DND-41 (cell line): Measurements from ENCODE around the gene S100A8.

Experiments
- ATAC-seq: fragments of 200-7000 bp; cut with Tn5 transposase; 3 replicates; pipeline ENCODE4 v1.9.1; 2021; ENCODE audit warnings: low read depth; ENCODE audit not compliant: insufficient read depth
- DNase-seq: peaks from one replicate; pipeline ENCODE4 v3.0.0-alpha.2; 2020
- H2AFZ ChIP-seq: 2 replicates; pipeline ENCODE4 v1.6.0; 2012; ENCODE audit warnings: low read depth, low read length
- H3K27ac ChIP-seq: 2 replicates; pipeline ENCODE4 v1.5.1; 2012; ENCODE audit warnings: low read length, inconsistent platforms
- H3K27me3 ChIP-seq: fragments of 200-600 bp; sonication (generic); 2 replicates; pipeline ENCODE4 v1.6.0; 2012; ENCODE audit warnings: low read length, mild to moderate bottlenecking, inconsistent platforms; ENCODE audit not compliant: insufficient read depth, poor library complexity
- H3K36me3 ChIP-seq: 2 replicates; pipeline ENCODE4 v1.5.1; 2012; ENCODE audit warnings: low read length, inconsistent platforms; ENCODE audit not compliant: insufficient read depth
- H3K4me1 ChIP-seq: 2 replicates; pipeline ENCODE4 v1.5.1; 2012; ENCODE audit warnings: mild to moderate bottlenecking, low read length; ENCODE audit not compliant: insufficient read depth
- H3K4me2 ChIP-seq: 2 replicates; pipeline ENCODE4 v1.6.0; 2012; ENCODE audit warnings: mild to moderate bottlenecking, moderate library complexity, low read length, inconsistent platforms; ENCODE audit not compliant: insufficient read depth
- H3K4me3 ChIP-seq, 2 experiments: fragments of 200-600 bp in 1 of 2; shearing (Covaris generic) in 1 of 2; 2 replicates each; pipeline ENCODE4 v1.5.1; 2012 to 2016; ENCODE audit warnings: inconsistent platforms in 2 of 2, low read length in 2 of 2, mild to moderate bottlenecking in 2 of 2, low read depth in 1 of 2, moderate library complexity in 1 of 2
- H3K79me2 ChIP-seq: 2 replicates; pipeline ENCODE4 v1.6.0; 2012; ENCODE audit warnings: low read length, inconsistent platforms; ENCODE audit not compliant: insufficient read depth
- H3K9ac ChIP-seq: 2 replicates; pipeline ENCODE4 v1.6.0; 2012; ENCODE audit warnings: low read depth, mild to moderate bottlenecking, inconsistent platforms, low read length, moderate library complexity
- H3K9me3 ChIP-seq: 2 replicates; pipeline ENCODE4 v1.5.1; 2012; ENCODE audit warnings: low read length, moderate library complexity, mild to moderate bottlenecking, inconsistent platforms; ENCODE audit not compliant: insufficient read depth, severe bottlenecking
- H4K20me1 ChIP-seq: 2 replicates; pipeline ENCODE4 v1.6.0; 2012; ENCODE audit warnings: low read length; ENCODE audit not compliant: insufficient read depth
- CTCF ChIP-seq: IDR thresholded peaks from 2 replicates; pipeline ENCODE4 v1.5.1; 2012; ENCODE audit warnings: borderline replicate concordance, low read length, moderate library complexity, mild to moderate bottlenecking; ENCODE audit not compliant: poor library complexity, severe bottlenecking; ENCODE audit errors: extremely low read depth
- EZH2 ChIP-seq: IDR thresholded peaks from 3 replicates; pipeline ENCODE4 v1.6.1; 2012; ENCODE audit warnings: borderline replicate concordance, low read depth, mild to moderate bottlenecking, moderate library complexity, low read length, inconsistent platforms; ENCODE audit not compliant: severe bottlenecking

S100A8 gene

GRCh38 chr1:153387785-153388184 is 3.1 kb downstream of the S100A8 start:
- H4K20me1 ChIP-seq: peaks cover 4% of the 10 kb centered on the region; the same call in 1 of the 2 replicates

GRCh38 chr1:153387001-153387400 is 3.9 kb downstream of the S100A8 start:
- H3K4me3 ChIP-seq: no peak overlapping the region
- H3K79me2 ChIP-seq: no peaks in the 10 kb centered on the region
- DNase-seq (no peak), ATAC-seq (no peak)
- no peaks in the 10 kb centered on the region for H3K36me3 ChIP-seq
- H2AFZ ChIP-seq: no peak overlapping the region
- no peaks in the 10 kb centered on the region for H3K27me3 ChIP-seq
- no peak overlapping the region for H3K4me2 ChIP-seq
- H3K9me3 ChIP-seq: no peaks in the 10 kb centered on the region
- TF ChIP-seq EZH2 (no peak), CTCF (no peak)
- H4K20me1 ChIP-seq: peaks cover 4% of the 10 kb centered on the region; the same call in 1 of the 2 replicates
- no peak overlapping the region for H3K27ac ChIP-seq
- no peak overlapping the region for H3K9ac ChIP-seq
- H3K4me1 ChIP-seq: no peaks in the 10 kb centered on the region

More at GRCh38 chr1:153387785-153388184, 3.1 kb downstream of the S100A8 start:
- Histone ChIP-seq H2AFZ (no peak overlapping the region), H3K4me1 (no peaks in the 10 kb centered on the region), H3K27me3 (no peaks in the 10 kb centered on the region), H3K9me3 (no peaks in the 10 kb centered on the region), H3K4me2 (no peak overlapping the region), H3K9ac (no peak overlapping the region), H3K79me2 (no peaks in the 10 kb centered on the region), H3K27ac (no peak overlapping the region), H3K4me3 (no peak overlapping the region), H3K36me3 (no peaks in the 10 kb centered on the region)
- TF ChIP-seq CTCF (no peak), EZH2 (no peak)
- DNase-seq (no peak), ATAC-seq (no peak)

- Histone ChIP-seq H2AFZ (no peak overlapping the region), H3K4me3 (no peak overlapping the region), H3K79me2 (no peaks in the 10 kb centered on the region), H3K27me3 (no peaks in the 10 kb centered on the region), H4K20me1 (peaks cover 2% of the 10 kb centered on the region; the same call in 1 of the 2 replicates), H3K9ac (no peak overlapping the region), H3K4me2 (no peak overlapping the region), H3K9me3 (no peaks in the 10 kb centered on the region), H3K4me1 (no peaks in the 10 kb centered on the region), H3K36me3 (no peaks in the 10 kb centered on the region), H3K27ac (no peak overlapping the region)
- ATAC-seq (no peak), DNase-seq (no peak)
- TF ChIP-seq CTCF (no peak), EZH2 (no peak)
These were observed 4.4 kb downstream of the S100A8 start for GRCh38 chr1:153386500-153386901.
